Measurements from ENCODE around the gene MTERF4.

The MTERF4 gene

DNA sequence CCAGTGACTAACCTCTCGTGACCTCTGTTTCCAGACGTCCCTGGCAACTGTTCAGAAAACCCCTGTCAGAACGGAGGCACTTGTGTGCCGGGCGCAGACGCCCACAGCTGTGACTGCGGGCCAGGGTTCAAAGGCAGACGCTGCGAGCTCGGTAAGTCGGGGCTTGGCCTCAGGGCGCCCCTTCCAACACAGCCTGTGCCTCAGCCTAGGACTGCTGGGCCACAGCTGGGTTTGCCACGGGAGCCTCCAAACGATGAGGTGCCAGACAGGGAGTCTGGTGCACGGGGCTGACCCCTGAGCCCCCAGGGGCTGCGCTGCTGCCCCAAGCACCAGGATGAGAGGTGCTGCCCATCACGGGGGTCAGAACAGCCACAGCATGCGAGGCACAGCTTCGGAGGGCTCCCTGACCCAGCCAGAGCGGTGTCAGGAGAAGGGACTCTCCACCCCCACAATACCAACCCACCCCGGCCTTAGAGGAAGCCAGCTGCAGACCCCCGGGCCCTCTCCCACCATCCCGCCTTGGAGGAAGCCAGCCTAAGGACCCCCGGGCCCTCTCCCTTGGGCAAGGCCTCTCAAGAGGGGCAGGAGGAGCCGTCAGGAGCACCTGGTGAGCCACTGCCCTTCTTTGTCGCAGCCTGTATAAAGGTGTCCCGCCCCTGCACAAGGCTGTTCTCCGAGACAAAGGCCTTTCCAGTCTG lies 20.3 kb downstream of the MTERF4 start:
- DNase-seq (ENCODE audit: low read depth): no peak
- H3K4me3 ChIP-seq (ENCODE audit: control insufficient read depth, low read depth, low read length): no peak overlapping the region
- TF ChIP-seq CTCF (conservative IDR thresholded peaks at IDR 0.05; ENCODE audit: control insufficient read depth, insufficient read depth, low read depth, low read length): no peak

DNA sequence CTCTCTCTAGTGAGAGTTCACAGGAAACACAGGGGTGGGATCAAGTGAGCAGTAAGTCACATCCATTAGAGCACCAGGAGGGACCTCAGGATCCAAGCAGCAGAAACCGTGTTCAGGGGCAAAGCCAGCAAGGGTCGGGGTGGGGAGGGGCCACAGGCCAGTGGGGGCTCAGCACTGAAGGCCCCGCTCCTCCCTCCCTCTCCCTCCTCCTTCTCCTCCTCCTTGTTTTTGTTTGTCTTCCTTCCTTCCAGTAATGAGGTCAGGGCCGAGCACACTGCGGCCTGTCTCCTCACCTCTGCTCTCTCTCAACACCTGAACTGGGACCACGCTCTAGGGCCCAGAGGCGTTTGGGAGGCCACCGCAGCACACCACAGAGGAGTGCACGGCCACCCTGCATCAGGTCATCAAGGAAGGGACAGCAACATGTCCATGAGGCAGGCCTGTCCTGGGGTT lies 20.9 kb downstream of the MTERF4 start:
- no peak for DNase-seq (ENCODE audit: low read depth)
- TF ChIP-seq CTCF (conservative IDR thresholded peaks at IDR 0.05; ENCODE audit: control insufficient read depth, insufficient read depth, low read depth, low read length): no peak

DNA sequence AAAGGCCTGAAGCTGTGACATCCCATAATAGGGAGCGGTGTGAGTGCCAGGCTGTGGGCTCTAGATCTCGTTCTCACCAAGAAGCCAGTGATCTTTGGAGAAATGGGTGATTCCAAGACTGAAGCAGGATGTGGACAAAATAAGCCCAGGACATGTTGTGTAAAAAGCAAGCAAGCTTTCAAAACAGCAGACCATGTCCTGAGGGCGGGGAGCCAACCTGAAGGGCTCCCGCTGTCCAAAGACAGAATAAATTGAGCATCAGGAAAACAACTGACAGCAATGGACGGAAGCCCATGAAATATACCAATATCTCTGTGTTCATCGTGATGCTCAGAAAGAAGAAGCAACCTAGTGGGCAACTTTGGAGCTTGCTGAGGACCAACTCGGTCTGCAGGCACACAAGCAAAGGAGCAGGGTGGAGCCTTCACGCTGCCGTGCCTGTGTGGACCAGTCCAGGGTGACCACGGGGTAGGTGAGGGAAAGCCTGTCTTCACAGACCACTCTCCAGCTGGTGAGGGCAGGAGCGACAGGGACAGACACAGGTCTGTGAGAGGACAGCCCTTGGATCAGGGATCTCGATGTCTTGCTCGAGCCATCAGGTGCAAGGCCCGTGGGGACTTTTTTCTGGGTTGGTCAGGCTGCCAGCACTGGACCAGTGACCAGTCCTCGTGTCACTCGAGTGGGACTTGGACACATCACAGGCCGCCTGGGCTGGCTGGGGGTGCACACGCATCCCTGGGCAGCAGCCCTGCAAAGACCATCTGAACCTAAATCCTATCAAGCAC lies 21.5 kb downstream of the MTERF4 start:
- H3K4me3 ChIP-seq (ENCODE audit: control insufficient read depth, low read depth, low read length): no peak overlapping the region
- no peak for DNase-seq (ENCODE audit: low read depth)
- no peak for TF ChIP-seq CTCF (conservative IDR thresholded peaks at IDR 0.05; ENCODE audit: control insufficient read depth, insufficient read depth, low read depth, low read length)

More for the DNA sequence above, 20.9 kb downstream of the MTERF4 start:
- no peak overlapping the region for H3K4me3 ChIP-seq (ENCODE audit: control insufficient read depth, low read depth, low read length)

- DNase-seq (ENCODE audit: low read depth): no peak
- TF ChIP-seq CTCF (conservative IDR thresholded peaks at IDR 0.05; ENCODE audit: control insufficient read depth, insufficient read depth, low read depth, low read length): no peak
- H3K4me3 ChIP-seq (ENCODE audit: control insufficient read depth, low read depth, low read length): no peak overlapping the region
These were observed 27.1 kb downstream of the MTERF4 start for GRCh38 chr2:241074901-241075540.

GRCh38 chr2:241074065-241074818 lies 27.8 kb downstream of the MTERF4 start:
- no peak for DNase-seq (ENCODE audit: low read depth)
- H3K4me3 ChIP-seq (ENCODE audit: control insufficient read depth, low read depth, low read length): no peak overlapping the region
- no peak for TF ChIP-seq CTCF (conservative IDR thresholded peaks at IDR 0.05; ENCODE audit: control insufficient read depth, insufficient read depth, low read depth, low read length)

Measured in fibroblast of mammary gland (primary cell).